Pulmonary artery endothelial cell (primary cell): ENCODE data around the gene KPNA2. TPM values are rescaled to one million over a fixed set of nuclear protein-coding genes. Genes with fewer than 3 reads are reported as not detected.
"Not testable (repeated sequence)": the region's sequence is repeated elsewhere in the genome, so short reads cannot be mapped to it uniquely, and the experiment has no call there.

Experiments used
- DNase-seq: peaks from one replicate; pipeline ENCODE4 v3.0.0-alpha.2; 2011; ENCODE audit warnings: low read depth, low spot score
- total RNA-seq: library from RNA; depleted of rRNA; stranded (reverse); fragments of >200 nt; gene quantifications from 2 replicates; pipeline ENCODE4 v1.2.3, GENCODE V29; 2014

The KPNA2 gene
- total RNA-seq, 1 donor from 2014 or later, result 130 TPM

- DNase-seq, result peak; percentile 84
These were observed 15.7 kb upstream of the KPNA2 start for GRCh38 chr17:68019675-68020408.

- no peak for DNase-seq
These were observed 15.2 kb upstream of the KPNA2 start for GRCh38 chr17:68020409-68020756.

- not testable (repeated sequence) for DNase-seq
These were observed 14.7 kb upstream of the KPNA2 start for GRCh38 chr17:68020791-68021190.

GRCh38 chr17:68021963-68022362, 13.6 kb upstream of the KPNA2 start:
- DNase-seq, result no peak

- DNase-seq, result not testable (repeated sequence)
These were observed 13.0 kb upstream of the KPNA2 start for GRCh38 chr17:68022547-68022946.

- DNase-seq, result no peak
These were observed 5.9 kb upstream of the KPNA2 start for GRCh38 chr17:68029512-68030215.

GRCh38 chr17:68033636-68034451, 1.7 kb upstream of the KPNA2 start:
- peak; percentile 22 for DNase-seq

GRCh38 chr17:68034452-68034776, 1.1 kb upstream of the KPNA2 start:
- no peak for DNase-seq

GRCh38 chr17:68035131-68035522, 408 bp upstream of the KPNA2 start:
- no peak for DNase-seq

- DNase-seq, result no peak
These were observed 991 bp downstream of the KPNA2 start for GRCh38 chr17:68036304-68037147.

- DNase-seq, result no peak
These were observed 11.8 kb downstream of the KPNA2 start for GRCh38 chr17:68047153-68047846.

- DNase-seq, result not testable (repeated sequence)
These were observed 12.5 kb downstream of the KPNA2 start for GRCh38 chr17:68047890-68048542.

- no peak for DNase-seq
These were observed 13.5 kb downstream of the KPNA2 start for GRCh38 chr17:68048996-68049395.

- not testable (repeated sequence) for DNase-seq
These were observed 14.4 kb downstream of the KPNA2 start for GRCh38 chr17:68049812-68050437.

- not testable (repeated sequence) for DNase-seq
These were observed 16.1 kb downstream of the KPNA2 start for GRCh38 chr17:68051321-68052312.

GRCh38 chr17:68052810-68053209, 17.3 kb downstream of the KPNA2 start:
- no peak for DNase-seq

GRCh38 chr17:68053231-68054013, 17.9 kb downstream of the KPNA2 start:
- peak; percentile 96 for DNase-seq
